EH (cell line): ENCODE results near the gene ST3GAL3.

Source experiments
- DNase-seq: peaks from one replicate; pipeline ENCODE4 v3.0.0-alpha.2; 2015; ENCODE audit warnings: low read depth

ST3GAL3 gene

GRCh38 chr1:43963890-43964289 lies 256.6 kb downstream of the ST3GAL3 start:
- DNase-seq, result no peak

DNA sequence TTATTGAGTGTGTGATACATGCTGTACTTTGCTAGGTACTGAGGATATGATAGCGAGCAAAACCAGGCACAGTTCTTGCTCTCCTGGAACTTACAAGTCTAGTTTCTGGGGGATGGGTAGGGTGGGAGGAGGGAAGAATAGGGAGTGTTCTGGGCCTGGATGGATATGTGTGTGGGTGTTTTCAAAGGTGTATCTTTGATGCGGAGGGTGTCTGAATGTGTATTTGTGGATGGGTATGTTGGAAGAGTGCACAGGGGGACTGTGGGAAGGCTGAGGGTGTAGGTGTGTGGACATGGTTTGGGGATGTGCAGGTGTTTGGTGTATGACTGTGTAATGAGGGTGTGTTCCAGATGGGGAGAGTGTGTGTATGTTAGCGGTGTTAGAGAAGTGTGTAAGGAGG lies 258.0 kb downstream of the ST3GAL3 start:
- no peak for DNase-seq

- DNase-seq, result peak; percentile 52
Observed at GRCh38 chr1:43968348-43968948, 261.1 kb downstream of the ST3GAL3 start.

DNA sequence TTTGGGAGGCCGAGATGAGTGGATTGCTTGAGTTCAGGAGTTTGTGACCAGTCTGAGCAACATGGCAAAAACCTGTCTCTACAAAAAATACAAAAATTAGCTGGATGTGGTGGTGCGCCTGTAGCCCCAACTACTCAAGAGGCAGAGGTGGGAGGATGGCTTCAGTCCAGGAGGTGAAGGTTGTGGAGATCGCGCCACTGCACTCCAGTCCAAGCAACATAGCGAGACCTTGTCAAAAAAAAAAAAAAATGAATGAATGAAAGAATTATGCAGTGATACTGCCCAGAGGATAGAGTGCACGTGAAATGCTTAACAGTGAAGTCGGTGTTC lies 262.0 kb downstream of the ST3GAL3 start:
- DNase-seq, result no peak

GRCh38 chr1:43969746-43970466 lies 262.6 kb downstream of the ST3GAL3 start, which contains the start of gene DPH2:
Gene DPH2 (plus strand): TSS chr1:43970010. CDS start chr1:43970176, 166 bp downstream.
- DNase-seq, result peak; percentile 98

GRCh38 chr1:43970502-43970901 lies 263.2 kb downstream of the ST3GAL3 start:
- no peak for DNase-seq

DNA sequence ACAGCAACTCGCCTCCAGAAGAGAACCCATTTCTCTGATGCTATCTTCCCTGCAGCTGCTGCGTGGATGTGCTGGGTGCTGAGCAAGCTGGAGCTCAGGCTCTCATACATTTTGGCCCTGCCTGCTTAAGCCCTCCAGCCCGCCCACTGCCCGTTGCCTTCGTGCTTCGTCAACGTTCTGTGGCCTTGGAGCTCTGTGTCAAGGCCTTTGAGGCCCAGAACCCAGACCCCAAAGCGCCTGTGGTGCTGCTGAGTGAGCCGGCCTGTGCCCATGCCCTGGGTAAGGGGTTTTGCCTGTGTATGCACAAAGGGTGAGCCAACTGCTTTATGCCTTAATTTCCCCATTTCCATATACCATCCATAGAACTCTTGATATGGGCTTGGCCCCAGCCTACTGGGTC lies 263.6 kb downstream of the ST3GAL3 start:
- no peak for DNase-seq

DNA sequence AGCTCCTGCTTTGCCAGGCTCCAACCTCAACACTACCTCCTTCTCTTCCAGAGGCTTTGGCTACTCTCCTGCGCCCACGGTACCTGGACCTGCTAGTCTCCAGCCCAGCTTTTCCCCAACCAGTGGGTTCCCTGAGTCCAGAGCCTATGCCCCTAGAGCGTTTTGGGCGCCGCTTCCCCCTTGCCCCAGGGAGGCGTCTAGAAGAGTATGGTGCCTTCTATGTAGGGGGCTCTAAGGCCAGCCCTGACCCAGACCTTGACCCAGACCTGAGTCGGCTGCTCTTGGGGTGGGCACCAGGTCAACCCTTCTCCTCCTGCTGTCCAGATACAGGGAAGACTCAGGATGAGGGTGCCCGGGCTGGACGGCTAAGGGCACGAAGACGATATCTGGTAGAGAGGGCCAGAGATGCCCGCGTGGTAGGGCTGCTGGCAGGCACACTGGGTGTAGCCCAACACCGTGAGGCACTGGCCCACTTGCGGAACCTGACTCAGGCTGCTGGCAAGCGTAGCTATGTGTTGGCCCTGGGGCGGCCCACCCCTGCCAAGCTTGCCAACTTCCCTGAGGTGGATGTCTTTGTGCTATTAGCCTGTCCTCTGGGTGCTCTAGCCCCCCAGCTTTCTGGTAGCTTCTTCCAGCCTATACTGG lies 264.1 kb downstream of the ST3GAL3 start:
- no peak for DNase-seq

GRCh38 chr1:43973981-43974442 lies 266.7 kb downstream of the ST3GAL3 start:
- peak; percentile 22 for DNase-seq

DNA sequence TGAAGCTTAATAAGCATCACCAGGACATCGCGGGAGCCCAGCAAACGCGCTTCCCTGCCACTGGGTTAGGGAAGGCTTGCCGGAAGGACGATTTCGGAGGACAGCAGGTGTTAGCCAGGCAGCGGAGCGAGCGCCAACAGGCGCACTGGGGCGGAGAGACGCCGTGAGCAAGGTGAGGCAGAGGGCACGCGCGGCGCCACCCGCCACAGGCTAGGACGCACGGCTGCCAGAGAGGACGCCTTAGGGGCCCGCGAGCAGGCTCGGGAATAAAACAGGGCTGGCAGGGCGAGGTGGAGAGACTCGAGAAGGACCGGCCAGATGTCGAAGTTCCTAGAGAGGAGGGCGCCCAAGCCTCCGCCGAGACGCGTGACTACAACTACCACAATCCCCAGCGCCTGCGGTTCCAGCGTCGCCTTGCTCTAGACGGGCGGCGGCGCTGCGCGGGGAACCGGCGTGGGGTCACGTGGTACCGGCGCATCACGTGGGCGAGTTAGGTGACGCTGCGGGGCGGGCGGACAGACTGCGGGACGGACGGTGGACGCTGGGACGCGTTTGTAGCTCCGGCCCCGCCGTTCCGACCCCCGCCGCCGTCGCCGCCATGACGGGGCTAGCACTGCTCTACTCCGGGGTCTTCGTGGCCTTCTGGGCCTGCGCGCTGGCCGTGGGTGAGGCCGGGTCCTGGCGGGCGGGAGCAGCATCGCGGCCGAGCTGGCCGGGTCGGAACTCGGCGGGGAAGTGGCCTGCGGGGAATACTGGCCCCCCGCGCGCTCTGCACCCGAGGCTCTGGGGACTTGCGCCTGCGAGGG lies 267.3 kb downstream of the ST3GAL3 start, which contains the start of gene ATP6V0B:
TSS of gene ATP6V0B (plus strand) at position 518 of the 806 bp plus-strand sequence. CDS start at position 599, 81 bp downstream.
- peak; percentile 93 for DNase-seq

DNA sequence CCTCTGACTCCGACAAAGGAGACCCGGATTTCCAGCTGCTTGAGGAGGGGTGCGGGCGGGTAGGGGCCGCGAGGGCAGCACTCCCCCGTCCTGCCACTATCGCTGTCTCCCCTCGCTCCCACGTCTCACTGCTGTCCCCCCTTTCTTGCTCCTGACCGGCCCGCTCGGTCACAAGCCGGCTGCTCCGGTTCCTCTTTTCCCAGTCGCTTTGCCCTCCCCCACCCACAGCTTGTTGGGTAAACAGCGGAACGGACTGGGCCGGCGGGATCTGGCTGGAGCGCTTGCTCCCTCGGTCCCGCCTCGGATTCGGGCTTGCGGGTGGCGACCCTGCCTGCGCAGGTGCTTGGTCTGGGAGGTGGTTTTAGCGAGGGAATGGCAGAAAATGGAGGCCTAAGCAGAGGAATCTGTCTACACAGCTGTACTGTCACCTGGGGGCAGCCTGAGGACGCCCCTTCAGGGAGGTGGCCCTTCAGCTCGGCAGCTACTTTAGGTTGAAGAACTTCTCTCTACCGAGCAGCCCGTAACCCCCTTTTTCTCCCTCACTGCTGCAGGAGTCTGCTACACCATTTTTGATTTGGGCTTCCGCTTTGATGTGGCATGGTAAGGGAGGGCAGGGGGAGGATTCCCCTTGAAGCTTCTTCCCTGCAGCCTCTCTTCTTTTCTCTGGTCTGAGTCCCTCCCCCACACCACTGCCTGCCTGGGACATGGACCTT lies 268.1 kb downstream of the ST3GAL3 start:
- peak; percentile 37 for DNase-seq

- no peak for DNase-seq
Observed at GRCh38 chr1:43976045-43976444, 268.7 kb downstream of the ST3GAL3 start.

DNA sequence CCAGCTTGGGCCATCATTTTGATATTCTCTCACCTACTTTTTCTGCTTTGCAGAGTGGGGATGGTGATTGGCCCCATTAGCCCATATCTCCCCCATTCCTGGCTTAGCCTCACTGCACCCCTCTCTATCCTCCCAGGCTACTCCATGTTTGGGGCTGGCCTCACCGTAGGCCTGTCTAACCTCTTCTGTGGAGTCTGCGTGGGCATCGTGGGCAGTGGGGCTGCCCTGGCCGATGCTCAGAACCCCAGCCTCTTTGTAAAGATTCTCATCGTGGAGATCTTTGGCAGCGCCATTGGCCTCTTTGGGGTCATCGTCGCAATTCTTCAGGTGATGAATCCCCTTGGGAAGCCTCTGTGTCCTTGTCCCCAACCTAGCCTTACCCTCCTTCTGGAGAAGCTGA lies 269.6 kb downstream of the ST3GAL3 start:
- no peak for DNase-seq

GRCh38 chr1:43977376-43978263 lies 270.3 kb downstream of the ST3GAL3 start:
- no peak for DNase-seq

GRCh38 chr1:43978264-43978550 lies 270.9 kb downstream of the ST3GAL3 start:
- DNase-seq, result no peak

- DNase-seq, result peak; percentile 46
Observed at GRCh38 chr1:43978551-43979260, 271.4 kb downstream of the ST3GAL3 start, which contains the start of gene B4GALT2. Gene B4GALT2 (plus strand): TSS chr1:43979210. CDS start chr1:43981161, 1,951 bp downstream.

DNA sequence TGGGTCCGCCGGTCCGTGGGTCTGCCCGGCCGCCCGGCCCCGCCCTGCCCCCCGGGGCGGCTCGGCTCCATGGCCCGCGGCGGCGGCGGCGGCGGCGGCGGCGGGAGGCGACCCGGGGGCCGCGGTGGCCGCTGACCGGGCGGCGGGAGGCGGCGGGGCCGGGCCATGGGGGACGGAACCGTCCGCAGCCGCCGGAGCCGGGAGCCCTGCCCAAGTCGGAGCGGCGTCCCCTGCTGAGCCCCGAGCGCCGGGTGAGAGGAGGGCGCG lies 271.9 kb downstream of the ST3GAL3 start:
- DNase-seq, result peak; percentile 15

GRCh38 chr1:43979528-43980254 lies 272.4 kb downstream of the ST3GAL3 start:
- DNase-seq, result peak; percentile 69
